Activated CD8-positive, alpha-beta T cell treated with anti-CD3 and anti-CD28 coated beads, Interleukin-2, amount 10 ng/mL, durations not matched to agents 7 days and 5 days (primary cell): ENCODE measurements around the gene LTB. TPM values are rescaled to one million over a fixed set of nuclear protein-coding genes. Genes with fewer than 3 reads are reported as not detected.

Experiments used
- ATAC-seq: fragments of 150-1000 bp; cut with Tn5 transposase; one replicate; pipeline ENCODE4 v1.10.0; 2021; ENCODE audit warnings: moderate library complexity
- CTCF ChIA-PET: fragments of 350-600 bp; sonication (Branson Sonifier 250); formaldehyde crosslinking; loops from one replicate; lab custom pipeline; 2021; ENCODE audit warnings: antibody characterized with exemption; lab: Charles Lee
- POLR2A ChIA-PET: fragments of 350-600 bp; sonication (Branson Sonifier 250); formaldehyde crosslinking; loops from one replicate; lab custom pipeline; 2021; ENCODE audit warnings: antibody characterized with exemption; lab: Charles Lee
- DNase-seq: peaks from one replicate; pipeline ENCODE4 v3.0.0-alpha.2; 2020
- H3K27ac Mint-ChIP-seq: one replicate; pipeline ENCODE4 v1.8.0; 2021; ENCODE audit warnings: mild to moderate bottlenecking, mixed read lengths
- H3K27me3 Mint-ChIP-seq: one replicate; pipeline ENCODE4 v1.8.0; 2021; ENCODE audit warnings: low read depth, mixed read lengths
- H3K36me3 Mint-ChIP-seq: one replicate; pipeline ENCODE4 v1.8.0; 2021; ENCODE audit warnings: low read depth, mixed read lengths
- H3K4me1 Mint-ChIP-seq: one replicate; pipeline ENCODE4 v1.8.0; 2021; ENCODE audit warnings: low read depth, mixed read lengths
- H3K4me3 Mint-ChIP-seq: one replicate; pipeline ENCODE4 v1.8.0; 2021; ENCODE audit warnings: mild to moderate bottlenecking, mixed read lengths
- H3K9me3 Mint-ChIP-seq: one replicate; pipeline ENCODE4 v1.8.0; 2022; ENCODE audit warnings: mixed read lengths; ENCODE audit not compliant: insufficient read depth
- total RNA-seq, 2 experiments: library from RNA; stranded (reverse); gene quantifications; one replicate each; pipeline ENCODE4 v1.2.3, GENCODE V29; 2021

The LTB gene
- total RNA-seq, 2 experiments from 2014 or later: 613 to 618 TPM

DNA sequence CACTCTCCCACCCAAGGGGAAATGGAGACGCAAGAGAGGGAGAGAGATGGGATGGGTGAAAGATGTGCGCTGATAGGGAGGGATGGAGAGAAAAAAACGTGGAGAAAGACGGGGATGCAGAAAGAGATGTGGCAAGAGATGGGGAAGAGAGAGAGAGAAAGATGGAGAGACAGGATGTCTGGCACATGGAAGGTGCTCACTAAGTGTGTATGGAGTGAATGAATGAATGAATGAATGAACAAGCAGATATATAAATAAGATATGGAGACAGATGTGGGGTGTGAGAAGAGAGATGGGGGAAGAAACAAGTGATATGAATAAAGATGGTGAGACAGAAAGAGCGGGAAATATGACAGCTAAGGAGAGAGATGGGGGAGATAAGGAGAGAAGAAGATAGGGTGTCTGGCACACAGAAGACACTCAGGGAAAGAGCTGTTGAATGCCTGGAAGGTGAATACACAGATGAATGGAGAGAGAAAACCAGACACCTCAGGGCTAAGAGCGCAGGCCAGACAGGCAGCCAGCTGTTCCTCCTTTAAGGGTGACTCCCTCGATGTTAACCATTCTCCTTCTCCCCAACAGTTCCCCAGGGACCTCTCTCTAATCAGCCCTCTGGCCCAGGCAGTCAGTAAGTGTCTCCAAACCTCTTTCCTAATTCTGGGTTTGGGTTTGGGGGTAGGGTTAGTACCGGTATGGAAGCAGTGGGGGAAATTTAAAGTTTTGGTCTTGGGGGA lies 6.1 kb downstream of the LTB start:
- ChIA-PET CTCF (interaction anchor here (0.6 to 24.1 kb wide), 6 partner anchors 13 to 83 kb away, joined by 3 to 928 read pairs (median 98); partner anchors contain the start of genes ATP6V1G2, BAG6, DDX39B and LST1), POLR2A (interaction anchor here (1.0 to 14.3 kb wide), 10 partner anchors 8 to 162 kb away, joined by 3 to 388 read pairs (median 19); partner anchors contain the start of genes ATP6V1G2, DDX39B, LST1 and NCR3)
- Mint-ChIP-seq H3K27me3 (no peaks in the 10 kb centered on the region), H3K9me3 (no peaks in the 10 kb centered on the region), H3K36me3 (peaks cover 53% of the 10 kb centered on the region), H3K4me1 (peaks cover 83% of the 10 kb centered on the region), H3K4me3 (peak overlapping the region; percentile 93), H3K27ac (peak overlapping the region; percentile 96)
- DNase-seq (no peak), ATAC-seq (no peak)

- CTCF ChIA-PET: interaction anchor here (0.6 to 24.1 kb wide), 4 partner anchors 12 to 77 kb away, joined by 3 to 928 read pairs (median 346); partner anchors contain the start of genes ATP6V1G2, BAG6, DDX39B and LST1
- ATAC-seq (peak; percentile 38), DNase-seq (peak; percentile 86)
- Mint-ChIP-seq H3K9me3 (no peaks in the 10 kb centered on the region), H3K4me3 (peak within 1 kb of the TSS; percentile 93), H3K36me3 (peaks cover 47% of the 10 kb centered on the region), H3K27me3 (no peaks in the 10 kb centered on the region), H3K27ac (peak within 1 kb of the TSS; percentile 96), H3K4me1 (peaks cover 89% of the 10 kb centered on the region)
- POLR2A ChIA-PET: interaction anchor here (0.9 to 14.3 kb wide), 9 partner anchors 9 to 163 kb away, joined by 3 to 388 read pairs (median 22); partner anchors contain the start of genes ATP6V1G2, DDX39B, LST1 and NCR3
Measured at GRCh38 chr6:31575335-31575901, 6.8 kb downstream of the LTB start, which contains the start of gene TNF. Gene TNF, plus strand, starts transcription at chr6:31575565. Its CDS starts 177 bp downstream, at chr6:31575742.

- Mint-ChIP-seq H3K4me3 (peak overlapping the region; percentile 93), H3K36me3 (peaks cover 40% of the 10 kb centered on the region), H3K27ac (peak overlapping the region; percentile 96), H3K4me1 (peaks cover 92% of the 10 kb centered on the region), H3K9me3 (no peaks in the 10 kb centered on the region), H3K27me3 (no peaks in the 10 kb centered on the region)
- ChIA-PET POLR2A (interaction anchor here (0.5 to 14.3 kb wide), 12 partner anchors 8 to 173 kb away, joined by 3 to 388 read pairs (median 4); partner anchors contain the start of genes C6orf47, DDX39B, LST1 and LTB), CTCF (interaction anchor here (0.8 to 24.1 kb wide), 8 partner anchors 11 to 257 kb away, joined by 3 to 928 read pairs (median 4); partner anchors contain the start of genes ATP6V1G2, BAG6, DDX39B and LST1)
- DNase-seq (no peak), ATAC-seq (no peak)
Measured at GRCh38 chr6:31574106-31575061, 7.8 kb downstream of the LTB start.

DNA sequence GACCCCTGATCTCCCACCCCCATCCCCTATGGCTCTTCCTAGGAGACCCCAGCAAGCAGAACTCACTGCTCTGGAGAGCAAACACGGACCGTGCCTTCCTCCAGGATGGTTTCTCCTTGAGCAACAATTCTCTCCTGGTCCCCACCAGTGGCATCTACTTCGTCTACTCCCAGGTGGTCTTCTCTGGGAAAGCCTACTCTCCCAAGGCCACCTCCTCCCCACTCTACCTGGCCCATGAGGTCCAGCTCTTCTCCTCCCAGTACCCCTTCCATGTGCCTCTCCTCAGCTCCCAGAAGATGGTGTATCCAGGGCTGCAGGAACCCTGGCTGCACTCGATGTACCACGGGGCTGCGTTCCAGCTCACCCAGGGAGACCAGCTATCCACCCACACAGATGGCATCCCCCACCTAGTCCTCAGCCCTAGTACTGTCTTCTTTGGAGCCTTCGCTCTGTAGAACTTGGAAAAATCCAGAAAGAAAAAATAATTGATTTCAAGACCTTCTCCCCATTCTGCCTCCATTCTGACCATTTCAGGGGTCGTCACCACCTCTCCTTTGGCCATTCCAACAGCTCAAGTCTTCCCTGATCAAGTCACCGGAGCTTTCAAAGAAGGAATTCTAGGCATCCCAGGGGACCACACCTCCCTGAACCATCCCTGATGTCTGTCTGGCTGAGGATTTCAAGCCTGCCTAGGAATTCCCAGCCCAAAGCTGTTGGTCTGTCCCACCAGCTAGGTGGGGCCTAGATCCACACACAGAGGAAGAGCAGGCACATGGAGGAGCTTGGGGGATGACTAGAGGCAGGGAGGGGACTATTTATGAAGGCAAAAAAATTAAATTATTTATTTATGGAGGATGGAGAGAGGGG lies 8.8 kb downstream of the LTB start:
- H3K4me1 Mint-ChIP-seq: peaks cover 92% of the 10 kb centered on the region

DNA sequence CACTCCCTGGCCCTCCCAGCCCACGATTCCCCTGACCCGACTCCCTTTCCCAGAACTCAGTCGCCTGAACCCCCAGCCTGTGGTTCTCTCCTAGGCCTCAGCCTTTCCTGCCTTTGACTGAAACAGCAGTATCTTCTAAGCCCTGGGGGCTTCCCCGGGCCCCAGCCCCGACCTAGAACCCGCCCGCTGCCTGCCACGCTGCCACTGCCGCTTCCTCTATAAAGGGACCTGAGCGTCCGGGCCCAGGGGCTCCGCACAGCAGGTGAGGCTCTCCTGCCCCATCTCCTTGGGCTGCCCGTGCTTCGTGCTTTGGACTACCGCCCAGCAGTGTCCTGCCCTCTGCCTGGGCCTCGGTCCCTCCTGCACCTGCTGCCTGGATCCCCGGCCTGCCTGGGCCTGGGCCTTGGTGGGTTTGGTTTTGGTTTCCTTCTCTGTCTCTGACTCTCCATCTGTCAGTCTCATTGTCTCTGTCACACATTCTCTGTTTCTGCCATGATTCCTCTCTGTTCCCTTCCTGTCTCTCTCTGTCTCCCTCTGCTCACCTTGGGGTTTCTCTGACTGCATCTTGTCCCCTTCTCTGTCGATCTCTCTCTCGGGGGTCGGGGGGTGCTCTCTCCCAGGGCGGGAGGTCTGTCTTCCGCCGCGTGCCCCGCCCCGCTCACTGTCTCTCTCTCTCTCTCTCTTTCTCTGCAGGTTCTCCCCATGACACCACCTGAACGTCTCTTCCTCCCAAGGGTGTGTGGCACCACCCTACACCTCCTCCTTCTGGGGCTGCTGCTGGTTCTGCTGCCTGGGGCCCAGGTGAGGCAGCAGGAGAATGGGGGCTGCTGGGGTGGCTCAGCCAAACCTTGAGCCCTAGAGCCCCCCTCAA lies 9.9 kb downstream of the LTB start, which contains the start of gene LTA:
Gene LTA (plus strand): TSS at position 249 of the 871 bp plus-strand sequence. CDS start 454 bp downstream, at position 703.
- H3K4me3 Mint-ChIP-seq: peak within 1 kb of the TSS; percentile 93
- ATAC-seq: peak; percentile 43
- ChIA-PET POLR2A (interaction anchor here (1.4 to 14.3 kb wide), 6 partner anchors 9 to 23 kb away, joined by 5 to 388 read pairs (median 34); partner anchors contain the start of genes LTB and NCR3), CTCF (interaction anchor here (1.6 to 24.1 kb wide), 7 partner anchors 6 to 26 kb away, joined by 6 to 928 read pairs (median 73); partner anchors contain the start of genes ATP6V1G2, DDX39B, LST1 and LTB)
- peak within 1 kb of the TSS; percentile 96 for H3K27ac Mint-ChIP-seq
- peaks cover 95% of the 10 kb centered on the region for H3K4me1 Mint-ChIP-seq
- peaks cover 23% of the 10 kb centered on the region for H3K36me3 Mint-ChIP-seq
- peak; percentile 82 for DNase-seq
- H3K9me3 Mint-ChIP-seq: no peaks in the 10 kb centered on the region
- H3K27me3 Mint-ChIP-seq: peaks cover 5% of the 10 kb centered on the region

More for the DNA sequence above, 8.8 kb downstream of the LTB start:
- DNase-seq (no peak), ATAC-seq (no peak)
- Mint-ChIP-seq H3K4me3 (peak overlapping the region; percentile 93), H3K9me3 (no peaks in the 10 kb centered on the region), H3K27ac (peak overlapping the region; percentile 96), H3K27me3 (peaks cover 2% of the 10 kb centered on the region), H3K36me3 (peaks cover 31% of the 10 kb centered on the region)
- POLR2A ChIA-PET: interaction anchor here (0.8 to 14.3 kb wide), 10 partner anchors 9 to 174 kb away, joined by 3 to 388 read pairs (median 8); partner anchors contain the start of genes C6orf47, DDX39B, LTB and NCR3
- CTCF ChIA-PET: interaction anchor here (1.1 to 24.1 kb wide), 5 partner anchors 10 to 258 kb away, joined by 3 to 928 read pairs (median 189); partner anchors contain the start of genes ATP6V1G2, BAG6, DDX39B and LST1

GRCh38 chr6:31569861-31570536 lies 12.2 kb downstream of the LTB start:
- Mint-ChIP-seq H3K4me1 (peaks cover 75% of the 10 kb centered on the region), H3K27ac (no peak overlapping the region), H3K36me3 (peaks cover 10% of the 10 kb centered on the region), H3K27me3 (peaks cover 13% of the 10 kb centered on the region), H3K4me3 (no peak overlapping the region), H3K9me3 (no peaks in the 10 kb centered on the region)
- CTCF ChIA-PET: interaction anchor here (0.7 to 24.1 kb wide), 7 partner anchors 8 to 28 kb away, joined by 3 to 504 read pairs (median 11); partner anchors contain the start of genes ATP6V1G2, DDX39B, LST1 and LTB
- DNase-seq: no peak
- ATAC-seq: no peak
- POLR2A ChIA-PET: interaction anchor here (0.6 to 4.8 kb wide), 6 partner anchors 10 to 29 kb away, joined by 3 to 73 read pairs (median 4); partner anchors contain the start of genes LST1 and LTB

- ATAC-seq (peak; percentile 74), DNase-seq (peak; percentile 86)
- Mint-ChIP-seq H3K9me3 (no peaks in the 10 kb centered on the region), H3K4me1 (peaks cover 63% of the 10 kb centered on the region), H3K36me3 (peaks cover 17% of the 10 kb centered on the region), H3K4me3 (peak overlapping the region; percentile 26), H3K27me3 (peaks cover 22% of the 10 kb centered on the region), H3K27ac (peak overlapping the region; percentile 56)
- POLR2A ChIA-PET: interaction anchor here (0.6 to 4.8 kb wide), 11 partner anchors 8 to 269 kb away, joined by 3 to 73 read pairs (median 5); partner anchors contain the start of genes LST1, LTB and NCR3
- CTCF ChIA-PET: interaction anchor here (1.3 to 24.1 kb wide), 9 partner anchors 8 to 29 kb away, joined by 4 to 504 read pairs (median 6); partner anchors contain the start of genes ATP6V1G2, DDX39B, LTB and NCR3
Measured at GRCh38 chr6:31568537-31568961, 13.7 kb downstream of the LTB start.

DNA sequence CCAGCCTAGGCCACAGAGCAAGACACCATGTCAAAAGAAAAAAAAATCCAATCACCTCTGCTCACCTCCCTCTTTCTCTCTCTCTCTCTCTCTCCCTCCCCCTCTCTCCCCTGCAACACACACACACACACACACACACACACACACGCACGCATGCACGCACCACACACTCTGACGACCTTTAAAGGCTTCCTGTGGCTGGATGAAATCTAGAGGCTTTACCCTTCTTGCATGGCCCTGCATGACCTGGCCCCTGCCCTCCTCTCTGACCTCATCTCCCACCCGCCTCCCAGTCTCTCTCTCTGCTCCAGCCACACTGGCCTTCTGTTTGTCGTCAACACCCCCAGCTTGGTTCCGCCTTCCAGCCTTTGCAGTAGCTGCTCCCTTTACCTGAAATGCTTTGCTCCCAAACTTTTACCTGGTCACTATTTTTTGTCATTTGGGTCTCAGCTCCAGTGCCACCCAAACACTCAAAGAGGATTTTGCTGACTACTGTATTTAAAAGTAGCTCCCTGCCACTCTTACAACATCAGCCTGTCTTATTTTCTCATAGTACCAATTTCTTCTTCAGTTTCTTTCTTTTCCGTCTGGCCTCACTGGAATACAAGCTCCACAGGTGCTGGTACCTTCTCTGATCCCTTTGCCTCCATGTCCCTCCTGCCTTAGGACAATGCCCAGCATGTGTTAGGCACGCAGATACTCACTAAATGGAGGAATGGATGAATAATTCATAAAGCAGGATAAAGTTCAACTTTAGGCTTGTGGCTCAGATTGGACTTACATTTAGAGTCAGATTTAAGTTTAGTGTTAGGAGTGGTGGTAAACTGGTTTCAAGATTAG lies 14.5 kb downstream of the LTB start:
- peaks cover 17% of the 10 kb centered on the region for H3K36me3 Mint-ChIP-seq
- H3K27ac Mint-ChIP-seq: peak overlapping the region; percentile 56
- H3K4me3 Mint-ChIP-seq: peak overlapping the region; percentile 9
- no peaks in the 10 kb centered on the region for H3K9me3 Mint-ChIP-seq
- ChIA-PET POLR2A (interaction anchor here (1.0 to 4.8 kb wide), 8 partner anchors 7 to 29 kb away, joined by 4 to 73 read pairs (median 5); partner anchors contain the start of genes LST1, LTB and NCR3), CTCF (interaction anchor here (0.7 to 24.1 kb wide), 10 partner anchors 8 to 30 kb away, joined by 3 to 504 read pairs (median 6); partner anchors contain the start of genes ATP6V1G2, DDX39B, LTB and NCR3)
- DNase-seq (no peak), ATAC-seq (peak; percentile 4)
- peaks cover 55% of the 10 kb centered on the region for H3K4me1 Mint-ChIP-seq
- H3K27me3 Mint-ChIP-seq: peaks cover 22% of the 10 kb centered on the region
